GM23338 (cell line): ENCODE measurements around the gene ZMYND12.

Source experiments
- CTCF ChIP-seq, 2 experiments: fragments of 200-600 bp in 1 of 2; sonication (generic) in 1 of 2; conservative IDR thresholded peaks; 2 replicates each; pipeline versions ENCODE4 v1.5.1 to v1.6.1; 2016 to 2017; ENCODE audit warnings: antibody characterized with exemption in 2 of 2, low read depth in 2 of 2, mild to moderate bottlenecking in 2 of 2, moderate library complexity in 1 of 2
- EZH2 ChIP-seq: fragments of 200-600 bp; sonication (generic); IDR thresholded peaks from one replicate; pipeline ENCODE4 v1.8.0; 2017; ENCODE audit warnings: antibody characterized with exemption, mild to moderate bottlenecking, low read depth; ENCODE audit not compliant: unreplicated experiment
- REST ChIP-seq: IDR thresholded peaks from one replicate; pipeline ENCODE4 v1.6.1; 2018; ENCODE audit warnings: antibody characterized with exemption; ENCODE audit not compliant: unreplicated experiment

GRCh38 chr1:42429603-42430002, 26.2 kb downstream of the ZMYND12 start:
- no peak for TF ChIP-seq EZH2
- no peak for TF ChIP-seq REST
- TF ChIP-seq CTCF (conservative IDR thresholded peaks at IDR 0.05; ENCODE audit: low read depth in 2 of 2): no peak
